ENCODE measurements around the gene PPP1R9A.

DNA sequence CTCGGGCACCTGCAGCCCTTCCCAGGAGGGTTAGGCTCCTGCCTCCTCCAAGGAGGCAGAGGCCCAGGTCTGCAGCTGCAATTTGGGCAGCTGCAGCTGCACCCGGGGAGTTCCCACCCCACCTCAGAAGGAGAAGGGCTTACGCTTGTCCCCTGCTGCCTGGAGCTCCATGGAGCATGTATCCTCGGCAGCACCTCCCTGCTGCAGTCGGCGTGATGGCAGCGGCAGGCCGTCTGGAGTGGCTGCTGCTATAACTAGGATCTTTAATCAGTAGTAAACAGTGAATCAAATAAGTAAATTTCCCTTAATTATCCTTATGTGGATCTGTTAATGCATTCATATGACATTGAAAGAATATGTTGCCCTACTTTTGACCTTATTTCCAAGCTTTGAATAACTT lies 250.0 kb downstream of the PPP1R9A start:
- TF ChIP-seq, protein P1, sequence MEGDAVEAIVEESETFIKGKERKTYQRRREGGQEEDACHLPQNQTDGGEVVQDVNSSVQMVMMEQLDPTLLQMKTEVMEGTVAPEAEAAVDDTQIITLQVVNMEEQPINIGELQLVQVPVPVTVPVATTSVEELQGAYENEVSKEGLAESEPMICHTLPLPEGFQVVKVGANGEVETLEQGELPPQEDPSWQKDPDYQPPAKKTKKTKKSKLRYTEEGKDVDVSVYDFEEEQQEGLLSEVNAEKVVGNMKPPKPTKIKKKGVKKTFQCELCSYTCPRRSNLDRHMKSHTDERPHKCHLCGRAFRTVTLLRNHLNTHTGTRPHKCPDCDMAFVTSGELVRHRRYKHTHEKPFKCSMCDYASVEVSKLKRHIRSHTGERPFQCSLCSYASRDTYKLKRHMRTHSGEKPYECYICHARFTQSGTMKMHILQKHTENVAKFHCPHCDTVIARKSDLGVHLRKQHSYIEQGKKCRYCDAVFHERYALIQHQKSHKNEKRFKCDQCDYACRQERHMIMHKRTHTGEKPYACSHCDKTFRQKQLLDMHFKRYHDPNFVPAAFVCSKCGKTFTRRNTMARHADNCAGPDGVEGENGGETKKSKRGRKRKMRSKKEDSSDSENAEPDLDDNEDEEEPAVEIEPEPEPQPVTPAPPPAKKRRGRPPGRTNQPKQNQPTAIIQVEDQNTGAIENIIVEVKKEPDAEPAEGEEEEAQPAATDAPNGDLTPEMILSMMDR (IDR thresholded peaks at IDR 0.05) = no peak
- TF ChIP-seq POLR2AphosphoS5 (IDR thresholded peaks at IDR 0.05) (no peak), POLR2A (IDR thresholded peaks at IDR 0.05) (no peak), EP300 (IDR thresholded peaks at IDR 0.05) (no peak)

Measured in gastroesophageal sphincter (tissue), 3 donors.